Measurements from ENCODE around the gene SIRT5.
A peak's percentile ranks its signal among the peaks of the same experiment; 100 is the strongest.

SIRT5 gene

GRCh38 chr6:13553646-13554045 is 20.8 kb upstream of the SIRT5 start:
- peak; percentile 23 for DNase-seq (ENCODE audit: low read depth)

GRCh38 chr6:13554929-13555333 is 19.5 kb upstream of the SIRT5 start:
- peak; percentile 67 for DNase-seq (ENCODE audit: low read depth)

GRCh38 chr6:13557841-13558240 is 16.6 kb upstream of the SIRT5 start:
- DNase-seq (ENCODE audit: low read depth), result no peak

GRCh38 chr6:13558718-13559117 is 15.7 kb upstream of the SIRT5 start:
- no peak for DNase-seq (ENCODE audit: low read depth)

- no peak for DNase-seq (ENCODE audit: low read depth)
Measured at GRCh38 chr6:13559251-13559650, 15.2 kb upstream of the SIRT5 start.

GRCh38 chr6:13559968-13560650 is 14.3 kb upstream of the SIRT5 start:
- no peak for DNase-seq (ENCODE audit: low read depth)

GRCh38 chr6:13560651-13561044 is 13.8 kb upstream of the SIRT5 start:
- no peak for DNase-seq (ENCODE audit: low read depth)

- no peak for DNase-seq (ENCODE audit: low read depth)
Measured at GRCh38 chr6:13561624-13562267, 12.7 kb upstream of the SIRT5 start.

- DNase-seq (ENCODE audit: low read depth), result no peak
Measured at GRCh38 chr6:13563009-13563408, 11.4 kb upstream of the SIRT5 start.

GRCh38 chr6:13565921-13566320 is 8.5 kb upstream of the SIRT5 start:
- peak; percentile 13 for DNase-seq (ENCODE audit: low read depth)

GRCh38 chr6:13566500-13566899 is 7.9 kb upstream of the SIRT5 start:
- no peak for DNase-seq (ENCODE audit: low read depth)

GRCh38 chr6:13568970-13569369 is 5.4 kb upstream of the SIRT5 start:
- DNase-seq (ENCODE audit: low read depth), result no peak

GRCh38 chr6:13572240-13572639 is 2.2 kb upstream of the SIRT5 start:
- DNase-seq (ENCODE audit: low read depth), result no peak

GRCh38 chr6:13572951-13573654 is 1.3 kb upstream of the SIRT5 start:
- DNase-seq (ENCODE audit: low read depth), result no peak

- peak; percentile 74 for DNase-seq (ENCODE audit: low read depth)
Measured at GRCh38 chr6:13573669-13574110, 711 bp upstream of the SIRT5 start.

GRCh38 chr6:13574149-13574570 is 241 bp upstream of the SIRT5 start:
- DNase-seq (ENCODE audit: low read depth), result peak; percentile 94

- no peak for DNase-seq (ENCODE audit: low read depth)
Measured at GRCh38 chr6:13575377-13575775, 975 bp downstream of the SIRT5 start.

GRCh38 chr6:13576017-13576416 is 1.6 kb downstream of the SIRT5 start:
- DNase-seq (ENCODE audit: low read depth), result no peak

GRCh38 chr6:13577926-13578325 is 3.5 kb downstream of the SIRT5 start:
- no peak for DNase-seq (ENCODE audit: low read depth)

GRCh38 chr6:13579911-13580310 is 5.5 kb downstream of the SIRT5 start:
- no peak for DNase-seq (ENCODE audit: low read depth)

- no peak for DNase-seq (ENCODE audit: low read depth)
Measured at GRCh38 chr6:13581700-13582229, 7.4 kb downstream of the SIRT5 start.

GRCh38 chr6:13586603-13587542 is 12.5 kb downstream of the SIRT5 start:
- DNase-seq (ENCODE audit: low read depth), result no peak
